GM18511 (cell line): ENCODE data around the gene MT1H.
A peak's percentile ranks its signal among the peaks of the same experiment; 100 is the strongest.

ENCODE experiments used
- ATAC-seq: cut with Tn5 transposase; IDR thresholded peaks from one replicate; pipeline ENCODE4 v1.9.1; 2021; ENCODE audit warnings: mild to moderate bottlenecking, moderate library complexity; ENCODE audit not compliant: unreplicated experiment

The MT1H gene

DNA sequence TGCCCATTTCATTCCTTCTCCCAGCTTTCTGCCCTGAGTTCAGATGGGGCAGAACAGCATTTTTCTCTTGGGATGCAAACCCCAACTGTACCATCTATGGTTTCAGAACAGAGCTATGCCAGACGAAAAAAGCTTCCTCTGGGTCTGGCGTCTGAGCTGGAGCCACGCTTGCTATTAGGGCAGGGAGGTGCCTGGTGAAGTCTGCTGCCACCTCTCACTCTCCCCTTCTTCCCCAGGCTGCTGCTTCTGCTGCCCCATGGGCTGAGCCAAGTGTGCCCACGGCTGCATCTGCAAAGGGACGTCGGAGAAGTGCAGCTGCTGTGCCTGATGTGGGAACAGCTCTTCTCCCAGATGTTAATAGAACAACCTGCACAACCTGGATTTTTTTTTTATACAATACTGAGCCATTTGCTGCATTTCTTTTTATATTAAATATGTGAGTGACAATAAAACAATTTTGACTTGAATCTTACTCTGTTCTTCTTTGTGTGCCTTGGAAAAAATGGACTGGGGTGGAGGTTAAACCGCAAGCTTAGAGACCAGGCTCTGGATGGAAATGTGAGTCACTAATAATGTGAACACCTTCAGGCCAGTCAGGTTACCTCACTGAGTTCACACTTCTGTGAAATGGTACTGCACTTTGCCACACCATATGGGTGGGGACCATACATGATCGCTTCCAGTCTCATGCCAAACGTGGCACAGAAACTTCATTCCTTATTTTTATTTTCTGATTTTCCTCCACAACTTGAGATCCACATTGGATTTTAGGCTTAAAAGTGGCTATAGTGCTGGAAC is 32.8 kb upstream of the MT1H start:
- no peak for ATAC-seq

- ATAC-seq = no peak
Measured at GRCh38 chr16:56637814-56638750, 31.5 kb upstream of the MT1H start, which contains the start of gene MT1A. Gene MT1A (plus strand): TSS chr16:56638666. CDS start chr16:56638739, 73 bp downstream.

DNA sequence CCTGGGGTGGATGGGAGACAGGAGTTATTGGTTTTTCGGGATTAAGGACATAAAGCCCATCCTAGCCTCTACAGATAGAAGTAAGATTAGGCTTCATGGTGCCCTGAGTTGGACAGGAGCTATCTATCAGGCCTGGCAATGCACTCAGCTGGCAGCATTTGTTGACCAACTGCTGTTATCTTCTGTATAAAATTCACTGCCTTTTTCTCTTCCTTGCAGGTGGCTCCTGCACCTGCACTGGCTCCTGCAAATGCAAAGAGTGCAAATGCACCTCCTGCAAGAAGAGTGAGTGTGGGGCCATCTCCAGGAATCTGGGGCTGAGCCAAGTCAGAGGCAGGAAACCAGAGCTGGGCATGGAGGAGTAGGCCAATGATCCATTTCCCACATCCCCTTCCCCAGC is 30.6 kb upstream of the MT1H start:
- ATAC-seq = no peak

GRCh38 chr16:56640076-56640475 is 29.5 kb upstream of the MT1H start:
- ATAC-seq = no peak

- ATAC-seq = no peak
Measured at GRCh38 chr16:56641166-56641565, 28.4 kb upstream of the MT1H start.

- peak; percentile 89 for ATAC-seq
Measured at GRCh38 chr16:56643080-56643778, 26.4 kb upstream of the MT1H start.

DNA sequence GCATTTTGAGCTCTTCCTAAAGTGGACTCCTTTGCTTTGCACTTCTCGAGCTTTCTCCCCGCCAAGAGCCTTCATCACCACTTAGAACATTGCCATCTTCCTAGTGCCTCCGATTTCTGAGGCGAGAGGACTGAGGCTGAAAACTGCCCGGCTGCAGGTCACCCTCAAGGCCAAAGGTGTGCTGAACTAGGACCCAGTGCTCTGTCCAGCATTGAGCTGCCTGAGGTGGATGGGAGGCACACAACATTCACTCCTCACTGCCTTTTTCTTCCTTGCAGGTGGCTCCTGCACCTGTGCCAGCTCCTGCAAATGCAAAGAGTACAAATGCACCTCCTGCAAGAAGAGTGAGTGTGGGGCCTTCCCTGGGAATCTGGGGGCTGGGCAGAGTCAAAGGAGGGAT is 25.8 kb upstream of the MT1H start:
- ATAC-seq = no peak

DNA sequence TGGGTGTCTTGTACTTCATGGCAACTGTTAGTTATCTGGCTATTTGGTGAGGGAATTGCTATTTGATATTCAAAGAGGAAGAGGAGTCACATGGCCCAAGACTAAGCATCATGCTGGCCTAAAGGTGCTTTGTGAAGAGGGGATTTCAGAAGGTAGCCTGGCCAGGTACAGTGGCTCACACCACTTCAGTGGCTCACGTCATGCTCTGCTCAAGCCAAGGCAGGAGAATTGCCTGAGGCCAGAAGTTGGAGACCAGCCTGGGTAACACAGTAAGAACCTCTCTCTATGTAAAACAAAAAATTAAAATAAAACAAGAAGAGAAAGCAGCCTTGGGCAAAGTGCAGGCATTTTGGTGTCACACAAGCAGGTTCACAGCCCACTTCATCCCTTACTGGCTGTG is 24.3 kb upstream of the MT1H start:
- no peak for ATAC-seq

DNA sequence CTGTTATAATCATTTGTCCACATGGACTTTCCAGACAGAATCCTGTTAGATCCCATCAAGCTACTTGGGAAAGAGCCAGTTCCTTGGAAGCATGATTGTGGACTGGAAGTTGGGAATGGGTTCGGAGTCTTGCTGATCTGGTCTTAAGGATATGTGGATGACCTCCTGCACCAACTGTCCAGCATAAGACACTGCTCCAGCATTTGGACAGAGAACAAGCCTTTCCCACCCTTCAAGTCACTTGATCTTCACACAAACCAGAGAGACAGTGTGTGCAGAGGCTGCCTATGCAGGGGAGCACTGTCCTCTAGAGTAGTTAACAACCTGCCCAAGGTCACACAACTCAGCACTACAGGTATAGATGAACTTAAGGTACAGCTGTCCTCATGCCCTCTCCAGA is 23.8 kb upstream of the MT1H start:
- ATAC-seq = no peak

GRCh38 chr16:56647641-56648431 is 21.8 kb upstream of the MT1H start:
- ATAC-seq = no peak

- no peak for ATAC-seq
Measured at GRCh38 chr16:56649271-56649670, 20.3 kb upstream of the MT1H start.

DNA sequence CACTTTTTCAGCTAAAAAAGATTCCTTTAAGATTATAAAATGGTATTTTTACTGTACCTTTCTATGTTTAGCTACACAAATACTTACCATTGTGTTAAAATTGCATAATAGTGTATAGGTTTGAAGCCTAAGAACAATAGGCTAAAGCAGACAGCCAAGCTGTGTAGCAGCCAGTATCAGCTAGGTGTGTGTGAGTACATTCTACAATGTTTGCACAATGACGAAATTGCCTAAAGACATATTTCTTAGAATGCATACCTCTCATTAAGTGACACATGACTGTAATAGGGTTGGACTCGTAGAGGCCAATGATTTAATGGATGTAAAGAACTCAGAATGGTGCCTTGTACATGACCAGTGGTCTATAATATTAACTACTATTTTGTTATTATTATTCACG is 19.8 kb upstream of the MT1H start:
- no peak for ATAC-seq

- no peak for ATAC-seq
Measured at GRCh38 chr16:56651586-56651985, 18.0 kb upstream of the MT1H start, which contains the start of gene MT1B. Gene MT1B (plus strand): TSS chr16:56651886. CDS start chr16:56651954, 68 bp downstream.

- ATAC-seq = no peak
Measured at GRCh38 chr16:56652600-56652999, 17.0 kb upstream of the MT1H start.

DNA sequence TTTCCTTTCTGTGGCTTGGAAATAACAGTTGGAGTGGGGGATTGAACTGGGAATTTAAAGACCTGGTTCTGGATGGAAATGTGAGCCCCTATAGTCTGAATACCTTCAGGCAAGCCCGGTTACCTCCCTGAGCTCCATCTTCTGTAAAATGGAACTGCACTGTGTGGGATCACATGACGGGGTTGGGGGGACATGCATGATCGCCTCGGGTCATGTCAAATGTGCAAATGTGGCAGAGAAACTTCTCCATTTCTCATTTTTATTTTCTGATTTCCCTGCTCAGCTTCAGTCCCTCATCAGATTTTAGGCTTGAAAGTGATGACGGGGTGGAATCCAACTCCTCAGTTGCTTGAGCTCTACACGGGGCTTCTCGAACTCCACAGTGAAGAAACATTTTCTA is 16.4 kb upstream of the MT1H start:
- no peak for ATAC-seq

DNA sequence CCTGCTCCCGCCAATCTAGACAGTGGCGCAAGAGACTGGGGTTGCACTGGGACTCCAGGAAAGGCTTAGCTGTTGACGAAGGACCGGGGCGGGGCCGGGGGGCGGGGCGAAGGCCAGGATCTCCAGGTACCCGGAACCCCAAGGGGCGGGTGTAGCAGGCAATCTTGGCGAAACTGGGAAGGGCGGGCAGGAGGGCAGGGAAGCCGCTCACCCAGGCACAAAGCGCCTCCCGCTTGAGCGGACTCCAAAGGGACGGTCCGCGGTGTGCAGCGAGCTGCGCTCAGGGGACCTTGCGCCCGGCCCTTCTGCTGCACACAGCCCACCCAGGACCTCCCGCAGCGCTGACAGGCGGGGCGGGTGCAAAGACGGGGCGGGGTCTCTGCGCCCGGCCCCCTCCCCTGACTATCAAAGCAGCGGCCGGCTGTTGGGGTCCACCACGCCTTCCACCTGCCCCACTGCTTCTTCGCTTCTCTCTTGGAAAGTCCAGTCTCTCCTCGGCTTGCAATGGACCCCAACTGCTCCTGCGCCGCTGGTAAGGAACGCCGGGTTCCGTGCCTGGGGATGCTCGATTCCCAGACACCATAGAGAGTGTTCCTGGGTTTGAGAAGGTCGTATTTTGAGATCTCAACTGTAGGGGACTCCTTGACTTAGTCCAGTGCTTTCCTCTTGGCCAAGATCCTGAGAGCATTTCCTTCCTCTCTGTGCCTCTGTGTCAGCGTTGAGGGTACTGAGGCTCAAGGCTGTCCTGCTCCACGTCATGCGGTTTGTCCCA is 11.9 kb upstream of the MT1H start, which contains the start of gene MT1F:
Gene MT1F (plus strand): TSS at position 405 of the 772 bp plus-strand sequence. CDS start 100 bp downstream, at position 505.
- ATAC-seq = peak; percentile 49

DNA sequence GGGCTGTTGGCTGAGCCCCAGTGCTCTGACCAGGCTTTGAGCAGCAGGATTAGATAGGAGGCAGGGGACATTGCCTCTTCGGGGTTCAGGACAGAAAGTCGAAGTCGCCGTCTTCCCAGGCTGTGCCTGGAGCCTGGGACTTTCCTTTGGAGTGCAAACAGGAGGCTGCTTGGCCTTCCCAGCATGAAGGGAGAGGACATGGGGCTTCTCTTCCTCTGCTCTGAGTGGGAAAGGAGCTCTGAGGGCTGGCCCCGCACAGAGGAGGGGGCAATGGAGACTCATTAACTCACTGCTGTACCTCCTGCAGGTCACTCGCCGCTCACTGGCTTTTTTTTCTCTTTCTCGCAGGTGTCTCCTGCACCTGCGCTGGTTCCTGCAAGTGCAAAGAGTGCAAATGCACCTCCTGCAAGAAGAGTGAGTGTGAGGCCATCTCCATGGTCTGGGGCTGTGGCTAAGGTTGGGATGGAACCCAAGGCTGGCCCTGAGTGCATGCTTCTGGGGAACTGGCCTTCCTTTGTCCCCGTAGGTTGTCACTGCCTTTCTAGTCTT is 11.2 kb upstream of the MT1H start:
- ATAC-seq = no peak

- ATAC-seq = no peak
Measured at GRCh38 chr16:56662357-56663354, 7.0 kb upstream of the MT1H start.
